SK-N-SH (cell line): Measurements from ENCODE around the gene PROSER2. TPM values are rescaled to one million over a fixed set of nuclear protein-coding genes. Genes with fewer than 3 reads are reported as not detected.

Experiments
- CTCF ChIA-PET: fragments of 300-600, 350-600 bp; formaldehyde crosslinking; extraction: SDS; loops from one replicate; lab custom pipeline; 2021; lab: Yijun Ruan, JAX
- POLR2A ChIA-PET: fragments of 350-600 bp; sonication (Branson Sonifier 250); formaldehyde crosslinking; extraction: SDS; loops from one replicate; lab custom pipeline; 2020; ENCODE audit warnings: antibody characterized with exemption, inconsistent platforms; lab: Yijun Ruan, JAX
- DNase-seq: peaks from one replicate; pipeline ENCODE4 v3.0.0; 2012
- H2AFZ ChIP-seq: fragments of 200-600 bp; sonication (generic); 2 replicates; pipeline ENCODE4 v1.8.1; 2016; ENCODE audit warnings: antibody characterized with exemption, mild to moderate bottlenecking, low read depth
- H3F3A ChIP-seq: fragments of 200-600 bp; sonication (generic); replicated peaks from 2 replicates; pipeline ENCODE3; 2016; ENCODE audit warnings: antibody characterized with exemption, mild to moderate bottlenecking; ENCODE audit not compliant: insufficient read depth
- H3K27ac ChIP-seq, 2 experiments: fragments of 200-500 bp in 1 of 2; fragments of 200-600 bp in 1 of 2; sonication (Bioruptor generic) in 1 of 2; sonication (generic), shearing (Covaris generic) in 1 of 2; 2 replicates each; pipeline versions ENCODE4 v1.5.1 to v1.6.1; 2014 to 2016; ENCODE audit warnings: low read depth in 2 of 2, inconsistent platforms in 1 of 2, low read length in 1 of 2, mild to moderate bottlenecking in 1 of 2, mixed read lengths in 1 of 2
- H3K27me3 ChIP-seq: fragments of 200-600 bp; sonication (generic), shearing (Covaris generic); 2 replicates; pipeline ENCODE4 v1.6.1; 2016; ENCODE audit warnings: mixed run types; ENCODE audit not compliant: insufficient read depth
- H3K36me3 ChIP-seq, 2 experiments: fragments of 200-500 bp in 1 of 2; fragments of 200-600 bp in 1 of 2; sonication (Bioruptor generic) in 1 of 2; sonication (generic) in 1 of 2; replicated peaks in 1 of 2; 2 replicates each; pipeline versions ENCODE3 to v1.5.1; 2014 to 2016; ENCODE audit warnings: low read length in 1 of 2, mild to moderate bottlenecking in 1 of 2; ENCODE audit not compliant: insufficient read depth in 2 of 2, control insufficient read depth in 1 of 2
- H3K4me1 ChIP-seq, 2 experiments: fragments of 200-500 bp in 1 of 2; fragments of 200-600 bp in 1 of 2; sonication (Bioruptor generic) in 1 of 2; sonication (generic), shearing (Covaris generic) in 1 of 2; 2 replicates each; pipeline versions ENCODE4 v1.5.1 to v1.6.1; 2014 to 2016; ENCODE audit warnings: low read depth in 1 of 2, low read length in 1 of 2, mixed run types in 1 of 2; ENCODE audit not compliant: insufficient read depth in 2 of 2, control insufficient read depth in 1 of 2
- H3K4me2 ChIP-seq: fragments of 200-600 bp; sonication (generic), shearing (Covaris generic); 2 replicates; pipeline ENCODE4 v1.6.1; 2017; ENCODE audit warnings: mixed run types
- H3K4me3 ChIP-seq, 2 experiments: fragments of 200-500 bp in 1 of 2; fragments of 200-600 bp in 1 of 2; sonication (Bioruptor generic) in 1 of 2; sonication (generic), shearing (Covaris generic) in 1 of 2; 2 replicates each; pipeline versions ENCODE4 v1.5.1 to v1.8.1; 2014 to 2016; ENCODE audit warnings: low read depth in 2 of 2, inconsistent platforms in 1 of 2, low read length in 1 of 2, mild to moderate bottlenecking in 1 of 2, mixed read lengths in 1 of 2, moderate library complexity in 1 of 2
- H3K79me2 ChIP-seq: fragments of 200-600 bp; sonication (generic); 2 replicates; pipeline ENCODE4 v1.8.1; 2017; ENCODE audit warnings: mild to moderate bottlenecking; ENCODE audit not compliant: insufficient read depth
- H3K9ac ChIP-seq: fragments of 200-600 bp; sonication (generic); 2 replicates; pipeline ENCODE4 v1.6.1; 2017; ENCODE audit warnings: mixed run types
- H3K9me2 ChIP-seq: fragments of 200-600 bp; sonication (generic); 2 replicates; pipeline ENCODE4 v1.6.1; 2017; ENCODE audit warnings: mixed run types
- H3K9me3 ChIP-seq: fragments of 200-600 bp; sonication (generic); 2 replicates; pipeline ENCODE4 v1.6.1; 2017; ENCODE audit warnings: mixed run types, mild to moderate bottlenecking, moderate library complexity
- H4K20me1 ChIP-seq: fragments of 200-600 bp; sonication (generic); 2 replicates; pipeline ENCODE4 v1.6.1; 2017; ENCODE audit warnings: mild to moderate bottlenecking, mixed run types; ENCODE audit not compliant: insufficient read depth
- CHD2 ChIP-seq: fragments of 150-350 bp; IDR thresholded peaks from 2 replicates; pipeline ENCODE4 v1.6.1; 2018; ENCODE audit warnings: low read length; ENCODE audit not compliant: partially characterized antibody
- CTCF ChIP-seq: fragments of 200-600 bp; sonication (generic); IDR thresholded peaks from 2 replicates; pipeline ENCODE4 v1.6.1; 2017; ENCODE audit warnings: antibody characterized with exemption, mild to moderate bottlenecking, moderate library complexity
- FOXM1 ChIP-seq: IDR thresholded peaks from 2 replicates; pipeline ENCODE4 v1.4.0; 2012; ENCODE audit warnings: low read depth, mild to moderate bottlenecking
- GABPA ChIP-seq: IDR thresholded peaks from 2 replicates; pipeline ENCODE4 v1.4.0; 2012; ENCODE audit warnings: low read depth, mild to moderate bottlenecking
- GATA2 ChIP-seq: sonication (generic); formaldehyde crosslinking; IDR thresholded peaks from 2 replicates; pipeline ENCODE4 v1.5.0; 2020; ENCODE audit warnings: mild to moderate bottlenecking, missing genetic modification reagents
- JUND ChIP-seq: IDR thresholded peaks from 2 replicates; pipeline ENCODE4 v1.4.0; 2012
- MAX ChIP-seq: IDR thresholded peaks from 2 replicates; pipeline ENCODE4 v1.4.0; 2012; ENCODE audit warnings: low read depth
- MXI1 ChIP-seq: IDR thresholded peaks from 2 replicates; pipeline ENCODE4 v1.6.1; 2012; ENCODE audit warnings: mild to moderate bottlenecking, low read depth, low read length, improper control_type of control experiment
- RAD21 ChIP-seq: IDR thresholded peaks from 2 replicates; pipeline ENCODE4 v1.6.1; 2012; ENCODE audit warnings: mild to moderate bottlenecking, low read length
- RFX5 ChIP-seq: IDR thresholded peaks from 2 replicates; pipeline ENCODE4 v1.6.1; 2012; ENCODE audit warnings: mild to moderate bottlenecking, improper control_type of control experiment, low read length
- TAF1 ChIP-seq: IDR thresholded peaks from 2 replicates; pipeline ENCODE4 v1.6.1; 2012; ENCODE audit warnings: low read depth, mild to moderate bottlenecking, low read length, moderate library complexity, borderline replicate concordance
- USF1 ChIP-seq: IDR thresholded peaks from 2 replicates; pipeline ENCODE4 v1.4.0; 2012; ENCODE audit warnings: low read depth, borderline replicate concordance
- WGBS: methylation state at CpG from one replicate; pipeline ENCODE4 v1.1.6; 2017; ENCODE audit warnings: low lambda C conversion rate; 5-methylcytosine and 5-hydroxymethylcytosine counted together
- polyA plus RNA-seq, 3 experiments: library from polyadenylated mRNA; depleted of rRNA; stranded (reverse); fragments of >200 nt; gene quantifications; 2 replicates each; pipeline ENCODE4 v1.2.3, GENCODE V29; 2012

PROSER2 gene
- polyA plus RNA-seq, 1 of the 3 experiments (the other 2 are of a cell fraction): 0.95 TPM

GRCh38 chr10:11896549-11897200 lies 73.5 kb downstream of the PROSER2 start (continued):
- TF ChIP-seq CTCF (no peak), USF1 (no peak)

- POLR2A ChIA-PET: no interaction called here
- Histone ChIP-seq H3K4me2 (no peak overlapping the region), H2AFZ (no peak overlapping the region), H3K36me3 (no peaks in the 10 kb centered on the region), H3K4me1 (peaks cover 0 to 3% of the 10 kb centered on the region in 2 experiments; a peak in 1 of 4 replicates), H3K27me3 (no peaks in the 10 kb centered on the region), H3K9ac (no peak overlapping the region), H3F3A (no peaks in the 10 kb centered on the region), H3K79me2 (no peaks in the 10 kb centered on the region), H3K9me2 (no peaks in the 10 kb centered on the region)
- 90% methylated on average over 3 of the region's 3 CpGs for WGBS
- CTCF ChIA-PET: no interaction called here
- no peak for DNase-seq
- TF ChIP-seq JUND: no peak
- TF ChIP-seq CHD2: no peak
- no peak for TF ChIP-seq RFX5
- TF ChIP-seq MXI1: no peak
- TF ChIP-seq GATA2 (CRISPR knock-in tag): no peak
- no peak for TF ChIP-seq MAX
- no peak for TF ChIP-seq GABPA
- no peak for TF ChIP-seq RAD21
- TF ChIP-seq TAF1: no peak
- no peak for TF ChIP-seq FOXM1
- TF ChIP-seq, all 33 proteins: peak for 0
- Histone ChIP-seq H4K20me1 (no peaks in the 10 kb centered on the region), H3K27ac (no peak overlapping the region), H3K9me3 (no peaks in the 10 kb centered on the region), H3K4me3 (no peak overlapping the region)
Observed at GRCh38 chr10:11898033-11898371, 74.8 kb downstream of the PROSER2 start.

- Histone ChIP-seq H3K79me2 (no peaks in the 10 kb centered on the region), H3K27me3 (no peaks in the 10 kb centered on the region), H3K9me3 (no peaks in the 10 kb centered on the region), H3K4me3 (no peak overlapping the region), H3K36me3 (no peaks in the 10 kb centered on the region), H3K9me2 (no peaks in the 10 kb centered on the region), H3K4me1 (peaks cover 0 to 3% of the 10 kb centered on the region in 2 experiments; a peak in 1 of 4 replicates), H3K9ac (no peak overlapping the region), H3K4me2 (no peak overlapping the region), H3K27ac (no peak overlapping the region), H3F3A (no peaks in the 10 kb centered on the region), H4K20me1 (no peaks in the 10 kb centered on the region), H2AFZ (no peak overlapping the region)
- TF ChIP-seq MAX: no peak
- DNase-seq: peak; percentile 63
- CTCF ChIA-PET: no interaction called here
- POLR2A ChIA-PET: no interaction called here
- 80% methylated on average over 19 of the region's 20 CpGs for WGBS
Observed at GRCh38 chr10:11898372-11899066, 75.4 kb downstream of the PROSER2 start.
